ENCODE results near the gene FAM228B. TPM values are rescaled to one million over a fixed set of nuclear protein-coding genes. Genes with fewer than 3 reads are reported as not detected.
"Not testable (repeated sequence)": the region's sequence is repeated elsewhere in the genome, so short reads cannot be mapped to it uniquely, and the experiment has no call there.

The FAM228B gene
- total RNA-seq, 2 experiments from 2014 or later = 7.9 to 8.7 TPM

GRCh38 chr2:24084386-24085199, 38.7 kb upstream of the FAM228B start, which contains the start of gene TP53I3:
Gene TP53I3, minus strand, starts transcription at chr2:24084834. Its CDS starts 508 bp downstream, at chr2:24084326.
- Mint-ChIP-seq H3K27me3 (no peaks in the 10 kb centered on the region), H3K9me3 (no peaks in the 10 kb centered on the region), H3K36me3 (ENCODE audit: low read depth) (peaks cover 6% of the 10 kb centered on the region), H3K4me3 (peak within 1 kb of the TSS; percentile 82), H3K27ac (peak within 1 kb of the TSS; percentile 89), H3K4me1 (peaks cover 18% of the 10 kb centered on the region)
- ChIA-PET POLR2A (interaction anchor here (1.1 kb wide), 1 partner anchor 158 kb away, joined by 6 read pairs; the partner anchor contains the start of gene ATAD2B), CTCF (interaction anchor here (0.5 to 2.6 kb wide), 26 partner anchors 8 to 990 kb away, joined by 3 to 20 read pairs (median 4); partner anchors contain the start of genes ATAD2B, PFN4, SF3B6 and UBXN2A)
- peak; percentile 77 for DNase-seq

- H3K4me3 Mint-ChIP-seq = peak overlapping the region; percentile 82
- H3K27ac Mint-ChIP-seq = no peak overlapping the region
- CTCF ChIA-PET = interaction anchor here (0.5 to 2.6 kb wide), 5 partner anchors 9 to 261 kb away, joined by 3 to 20 read pairs (median 7); partner anchors contain the start of genes ATAD2B and SF3B6
- H3K4me1 Mint-ChIP-seq = peaks cover 18% of the 10 kb centered on the region
- no peaks in the 10 kb centered on the region for H3K9me3 Mint-ChIP-seq
- no peaks in the 10 kb centered on the region for H3K27me3 Mint-ChIP-seq
- POLR2A ChIA-PET = no interaction called here
- peaks cover 6% of the 10 kb centered on the region for H3K36me3 Mint-ChIP-seq (ENCODE audit: low read depth)
- DNase-seq = no peak
These were observed 38.1 kb upstream of the FAM228B start for GRCh38 chr2:24085200-24085489.

GRCh38 chr2:24086241-24086640, 37.0 kb upstream of the FAM228B start:
- POLR2A ChIA-PET = no interaction called here
- Mint-ChIP-seq H3K36me3 (ENCODE audit: low read depth) (peaks cover 6% of the 10 kb centered on the region), H3K27ac (no peak overlapping the region), H3K4me1 (peaks cover 18% of the 10 kb centered on the region), H3K4me3 (no peak overlapping the region), H3K9me3 (no peaks in the 10 kb centered on the region), H3K27me3 (no peaks in the 10 kb centered on the region)
- no peak for DNase-seq
- CTCF ChIA-PET = no interaction called here

- no peaks in the 10 kb centered on the region for H3K9me3 Mint-ChIP-seq
- H3K27ac Mint-ChIP-seq = no peak overlapping the region
- H3K27me3 Mint-ChIP-seq = no peaks in the 10 kb centered on the region
- no peak overlapping the region for H3K4me3 Mint-ChIP-seq
- ChIA-PET CTCF (no interaction called here), POLR2A (no interaction called here)
- peaks cover 18% of the 10 kb centered on the region for H3K4me1 Mint-ChIP-seq
- H3K36me3 Mint-ChIP-seq (ENCODE audit: low read depth) = peaks cover 6% of the 10 kb centered on the region
- no peak for DNase-seq
These were observed 36.2 kb upstream of the FAM228B start for GRCh38 chr2:24087032-24087431.

GRCh38 chr2:24088821-24089359, 34.4 kb upstream of the FAM228B start:
- DNase-seq = no peak
- peaks cover 4% of the 10 kb centered on the region for H3K36me3 Mint-ChIP-seq (ENCODE audit: low read depth)
- no peaks in the 10 kb centered on the region for H3K27me3 Mint-ChIP-seq
- CTCF ChIA-PET = no interaction called here
- H3K27ac Mint-ChIP-seq = no peak overlapping the region
- POLR2A ChIA-PET = no interaction called here
- H3K4me1 Mint-ChIP-seq = peaks cover 10% of the 10 kb centered on the region
- no peak overlapping the region for H3K4me3 Mint-ChIP-seq
- no peaks in the 10 kb centered on the region for H3K9me3 Mint-ChIP-seq

- POLR2A ChIA-PET = not testable (repeated sequence)
These were observed 30.0 kb upstream of the FAM228B start for GRCh38 chr2:24093270-24093669.

GRCh38 chr2:24095171-24095677, 28.0 kb upstream of the FAM228B start:
- POLR2A ChIA-PET; H3K27me3 Mint-ChIP-seq; H3K4me1 Mint-ChIP-seq; H3K9me3 Mint-ChIP-seq; H3K36me3 Mint-ChIP-seq (ENCODE audit: low read depth); DNase-seq; H3K27ac Mint-ChIP-seq; H3K4me3 Mint-ChIP-seq: not testable (repeated sequence)
- CTCF ChIA-PET = interaction anchor here (1.3 to 4.0 kb wide), 2 partner anchors 11 to 168 kb away, joined by 4 to 10 read pairs; partner anchors contain the start of gene TP53I3

More at GRCh38 chr2:24093270-24093669, 30.0 kb upstream of the FAM228B start:
- H3K27me3 Mint-ChIP-seq, H3K4me3 Mint-ChIP-seq, H3K9me3 Mint-ChIP-seq, H3K27ac Mint-ChIP-seq, H3K4me1 Mint-ChIP-seq, DNase-seq: not testable (repeated sequence)
- H3K36me3 Mint-ChIP-seq (ENCODE audit: low read depth) = peaks cover 11% of the 10 kb centered on the region
- CTCF ChIA-PET = interaction anchor here (4.0 kb wide), 1 partner anchor 9 kb away, joined by 10 read pairs; the partner anchor contains the start of gene TP53I3

- H3K27me3 Mint-ChIP-seq; CTCF ChIA-PET; H3K9me3 Mint-ChIP-seq; H3K36me3 Mint-ChIP-seq (ENCODE audit: low read depth); H3K27ac Mint-ChIP-seq; H3K4me1 Mint-ChIP-seq; POLR2A ChIA-PET; DNase-seq; H3K4me3 Mint-ChIP-seq: not testable (repeated sequence)
These were observed 22.5 kb upstream of the FAM228B start for GRCh38 chr2:24100732-24101131.

GRCh38 chr2:24101992-24102391, 21.3 kb upstream of the FAM228B start:
- no peak for DNase-seq
- H3K27ac Mint-ChIP-seq = no peak overlapping the region
- no peaks in the 10 kb centered on the region for H3K27me3 Mint-ChIP-seq
- no peak overlapping the region for H3K4me3 Mint-ChIP-seq
- H3K36me3 Mint-ChIP-seq (ENCODE audit: low read depth) = peaks cover 8% of the 10 kb centered on the region
- H3K4me1 Mint-ChIP-seq = no peaks in the 10 kb centered on the region
- ChIA-PET CTCF (interaction anchor here (0.6 to 1.0 kb wide), 2 partner anchors 32 to 129 kb away, joined by 3 to 4 read pairs; no protein-coding TSS in a partner anchor), POLR2A (no interaction called here)
- H3K9me3 Mint-ChIP-seq = peaks cover 9% of the 10 kb centered on the region

- ChIA-PET CTCF (no interaction called here), POLR2A (no interaction called here)
- no peak overlapping the region for H3K4me3 Mint-ChIP-seq
- no peak for DNase-seq
- no peaks in the 10 kb centered on the region for H3K27me3 Mint-ChIP-seq
- H3K9me3 Mint-ChIP-seq = peaks cover 14% of the 10 kb centered on the region
- H3K4me1 Mint-ChIP-seq = no peaks in the 10 kb centered on the region
- H3K36me3 Mint-ChIP-seq (ENCODE audit: low read depth) = peaks cover 8% of the 10 kb centered on the region
- H3K27ac Mint-ChIP-seq = no peak overlapping the region
These were observed 20.6 kb upstream of the FAM228B start for GRCh38 chr2:24102677-24103076.

GRCh38 chr2:24104110-24104650, 19.1 kb upstream of the FAM228B start:
- Mint-ChIP-seq H3K36me3 (ENCODE audit: low read depth) (peaks cover 8% of the 10 kb centered on the region), H3K4me3 (no peak overlapping the region), H3K27me3 (peaks cover 3% of the 10 kb centered on the region), H3K9me3 (peaks cover 22% of the 10 kb centered on the region), H3K4me1 (no peaks in the 10 kb centered on the region), H3K27ac (no peak overlapping the region)
- DNase-seq = no peak
- POLR2A ChIA-PET = no interaction called here
- CTCF ChIA-PET = interaction anchor here (1.1 kb wide), 1 partner anchor 25 kb away, joined by 3 read pairs; no protein-coding TSS in a partner anchor

GRCh38 chr2:24104906-24105305, 18.4 kb upstream of the FAM228B start:
- H3K4me1 Mint-ChIP-seq = no peaks in the 10 kb centered on the region
- H3K27ac Mint-ChIP-seq = no peak overlapping the region
- H3K36me3 Mint-ChIP-seq (ENCODE audit: low read depth) = peaks cover 8% of the 10 kb centered on the region
- ChIA-PET POLR2A (no interaction called here), CTCF (interaction anchor here (1.1 kb wide), 2 partner anchors 21 to 25 kb away, joined by 3 to 4 read pairs; partner anchors contain the start of gene TP53I3)
- H3K27me3 Mint-ChIP-seq = peaks cover 3% of the 10 kb centered on the region
- no peak overlapping the region for H3K4me3 Mint-ChIP-seq
- H3K9me3 Mint-ChIP-seq = peaks cover 25% of the 10 kb centered on the region
- no peak for DNase-seq

- Mint-ChIP-seq H3K4me1 (no peaks in the 10 kb centered on the region), H3K4me3 (no peak overlapping the region), H3K36me3 (ENCODE audit: low read depth) (peaks cover 6% of the 10 kb centered on the region), H3K27me3 (peaks cover 3% of the 10 kb centered on the region), H3K9me3 (peaks cover 26% of the 10 kb centered on the region), H3K27ac (no peak overlapping the region)
- ChIA-PET POLR2A (no interaction called here), CTCF (interaction anchor here (0.6 to 2.1 kb wide), 3 partner anchors 10 to 233 kb away, joined by 3 to 5 read pairs (median 4); partner anchors contain the start of gene TP53I3)
- DNase-seq = no peak
These were observed 17.5 kb upstream of the FAM228B start for GRCh38 chr2:24105816-24106215.

Measured in activated CD4-positive, alpha-beta T cell treated with anti-CD3 and anti-CD28 coated beads, Interleukin-2, amount 10 ng/mL, durations not matched to agents 7 days and 5 days (primary cell).